ENCODE data around the gene CBX5.

CBX5 gene

DNA sequence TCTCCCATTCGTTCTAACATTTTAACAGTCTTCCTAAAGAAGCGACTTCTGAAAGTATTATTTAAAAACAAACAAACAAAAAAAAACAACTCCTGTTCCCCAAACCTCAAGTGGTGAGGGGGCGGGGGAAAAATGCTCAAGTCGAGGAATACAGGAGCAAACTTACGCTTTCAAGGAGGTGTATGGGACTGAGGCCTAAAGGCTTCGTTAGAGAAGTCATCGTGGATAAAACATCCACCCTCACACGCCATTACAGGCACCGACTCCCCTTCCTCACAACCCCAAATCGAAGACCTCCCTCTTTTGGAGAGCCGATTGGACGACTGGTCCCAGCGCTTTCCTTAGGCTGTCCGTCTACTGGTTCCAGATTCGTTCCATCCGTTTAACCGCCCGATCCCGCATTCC lies 693 bp downstream of the CBX5 start:
- TF ChIP-seq POLR2AphosphoS5 (IDR thresholded peaks at IDR 0.05; ENCODE audit: low read depth, low read length) = no peak
- no peak for TF ChIP-seq FOXP2 (optimal IDR thresholded peaks at IDR 0.05; ENCODE audit: borderline replicate concordance, extremely low read depth, extremely low read length, insufficient read depth)
- no peak for TF ChIP-seq SIN3A (IDR thresholded peaks at IDR 0.05; ENCODE audit: borderline replicate concordance, insufficient read depth, low read length)
- TF ChIP-seq, protein P1, sequence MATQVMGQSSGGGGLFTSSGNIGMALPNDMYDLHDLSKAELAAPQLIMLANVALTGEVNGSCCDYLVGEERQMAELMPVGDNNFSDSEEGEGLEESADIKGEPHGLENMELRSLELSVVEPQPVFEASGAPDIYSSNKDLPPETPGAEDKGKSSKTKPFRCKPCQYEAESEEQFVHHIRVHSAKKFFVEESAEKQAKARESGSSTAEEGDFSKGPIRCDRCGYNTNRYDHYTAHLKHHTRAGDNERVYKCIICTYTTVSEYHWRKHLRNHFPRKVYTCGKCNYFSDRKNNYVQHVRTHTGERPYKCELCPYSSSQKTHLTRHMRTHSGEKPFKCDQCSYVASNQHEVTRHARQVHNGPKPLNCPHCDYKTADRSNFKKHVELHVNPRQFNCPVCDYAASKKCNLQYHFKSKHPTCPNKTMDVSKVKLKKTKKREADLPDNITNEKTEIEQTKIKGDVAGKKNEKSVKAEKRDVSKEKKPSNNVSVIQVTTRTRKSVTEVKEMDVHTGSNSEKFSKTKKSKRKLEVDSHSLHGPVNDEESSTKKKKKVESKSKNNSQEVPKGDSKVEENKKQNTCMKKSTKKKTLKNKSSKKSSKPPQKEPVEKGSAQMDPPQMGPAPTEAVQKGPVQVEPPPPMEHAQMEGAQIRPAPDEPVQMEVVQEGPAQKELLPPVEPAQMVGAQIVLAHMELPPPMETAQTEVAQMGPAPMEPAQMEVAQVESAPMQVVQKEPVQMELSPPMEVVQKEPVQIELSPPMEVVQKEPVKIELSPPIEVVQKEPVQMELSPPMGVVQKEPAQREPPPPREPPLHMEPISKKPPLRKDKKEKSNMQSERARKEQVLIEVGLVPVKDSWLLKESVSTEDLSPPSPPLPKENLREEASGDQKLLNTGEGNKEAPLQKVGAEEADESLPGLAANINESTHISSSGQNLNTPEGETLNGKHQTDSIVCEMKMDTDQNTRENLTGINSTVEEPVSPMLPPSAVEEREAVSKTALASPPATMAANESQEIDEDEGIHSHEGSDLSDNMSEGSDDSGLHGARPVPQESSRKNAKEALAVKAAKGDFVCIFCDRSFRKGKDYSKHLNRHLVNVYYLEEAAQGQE (IDR thresholded peaks at IDR 0.05; ENCODE audit: insufficient read depth in 1 of 2, low read depth in 2 of 2, low read length in 2 of 2) = no peak
- TF ChIP-seq TAF1 (IDR thresholded peaks at IDR 0.05; ENCODE audit: borderline replicate concordance, insufficient read depth, low read length) = no peak

DNA sequence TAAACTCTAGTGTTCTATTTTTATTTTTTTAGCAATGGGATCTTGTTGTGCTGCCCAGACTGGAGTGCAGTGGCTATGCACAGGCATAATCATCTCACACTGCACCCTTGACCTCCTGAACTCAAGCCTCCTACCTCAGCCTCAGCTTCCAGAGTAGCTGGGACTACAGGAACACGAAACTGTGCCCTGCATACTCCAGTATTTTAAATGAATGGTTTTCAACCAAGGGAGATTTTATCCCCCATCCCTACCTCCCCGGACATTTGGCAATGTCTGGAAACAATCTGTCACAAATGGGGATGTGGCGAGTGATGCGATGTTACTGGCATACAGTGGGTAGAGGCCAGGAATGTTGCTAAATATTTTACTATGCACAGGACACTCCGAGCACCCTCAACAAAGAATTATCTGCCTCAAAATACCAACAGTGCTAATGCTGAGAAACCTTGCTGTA lies 2.1 kb downstream of the CBX5 start:
- TF ChIP-seq TAF1 (IDR thresholded peaks at IDR 0.05; ENCODE audit: borderline replicate concordance, insufficient read depth, low read length) (no peak), POLR2AphosphoS5 (IDR thresholded peaks at IDR 0.05; ENCODE audit: low read depth, low read length) (no peak; the same call in 1 of the 2 replicates), SIN3A (IDR thresholded peaks at IDR 0.05; ENCODE audit: borderline replicate concordance, insufficient read depth, low read length) (no peak), FOXP2 (optimal IDR thresholded peaks at IDR 0.05; ENCODE audit: borderline replicate concordance, extremely low read depth, extremely low read length, insufficient read depth) (no peak)
- TF ChIP-seq, protein P1 (IDR thresholded peaks at IDR 0.05; ENCODE audit: insufficient read depth in 1 of 2, low read depth in 2 of 2, low read length in 2 of 2) = no peak

DNA sequence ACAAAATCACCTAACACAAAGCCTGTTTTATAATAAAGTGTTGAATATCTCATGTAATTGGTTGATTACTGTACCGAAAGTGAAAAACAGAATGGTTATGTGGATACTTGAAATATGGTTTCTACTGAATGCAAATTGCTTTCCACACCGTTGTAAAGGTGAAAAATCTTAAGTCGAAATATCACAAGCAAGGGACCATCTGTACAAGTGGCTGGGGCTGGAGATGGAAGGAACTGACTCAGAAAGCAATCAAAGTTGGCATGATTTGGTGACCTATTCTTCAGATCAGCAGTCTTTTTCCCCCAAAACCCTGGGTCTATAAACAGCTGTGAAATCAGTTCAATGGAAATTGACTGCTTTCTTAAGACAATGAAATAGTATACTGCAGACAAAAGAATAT lies 3.6 kb downstream of the CBX5 start:
- no peak for TF ChIP-seq POLR2AphosphoS5 (IDR thresholded peaks at IDR 0.05; ENCODE audit: low read depth, low read length)
- no peak for TF ChIP-seq FOXP2 (optimal IDR thresholded peaks at IDR 0.05; ENCODE audit: borderline replicate concordance, extremely low read depth, extremely low read length, insufficient read depth)
- TF ChIP-seq, protein P1 (IDR thresholded peaks at IDR 0.05; ENCODE audit: insufficient read depth in 1 of 2, low read depth in 2 of 2, low read length in 2 of 2) = no peak
- no peak for TF ChIP-seq SIN3A (IDR thresholded peaks at IDR 0.05; ENCODE audit: borderline replicate concordance, insufficient read depth, low read length)

DNA sequence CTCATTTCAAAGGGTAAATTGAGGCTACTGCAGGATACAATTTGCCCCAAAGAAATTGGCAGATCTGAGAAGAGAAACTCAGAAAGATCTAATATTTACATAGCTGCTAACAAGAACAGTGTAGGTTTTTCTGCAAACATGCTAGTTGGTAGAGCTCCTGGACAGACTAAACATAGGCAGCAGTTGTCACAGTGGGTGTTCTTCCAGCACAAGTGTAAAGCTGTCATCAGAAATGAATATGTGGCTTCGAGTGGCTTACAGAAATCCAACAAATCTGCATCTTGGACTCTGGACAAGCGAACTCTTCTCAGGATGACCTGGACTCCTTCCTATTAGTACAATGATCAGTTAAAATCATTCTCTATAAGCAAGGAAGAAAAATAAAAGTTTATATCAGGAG lies 5.9 kb downstream of the CBX5 start:
- TF ChIP-seq, protein P1 (IDR thresholded peaks at IDR 0.05; ENCODE audit: insufficient read depth in 1 of 2, low read depth in 2 of 2, low read length in 2 of 2) = no peak
- no peak for TF ChIP-seq FOXP2 (optimal IDR thresholded peaks at IDR 0.05; ENCODE audit: borderline replicate concordance, extremely low read depth, extremely low read length, insufficient read depth)
- TF ChIP-seq TAF1 (IDR thresholded peaks at IDR 0.05; ENCODE audit: borderline replicate concordance, insufficient read depth, low read length) = no peak
- no peak for TF ChIP-seq SIN3A (IDR thresholded peaks at IDR 0.05; ENCODE audit: borderline replicate concordance, insufficient read depth, low read length)
- no peak for TF ChIP-seq POLR2AphosphoS5 (IDR thresholded peaks at IDR 0.05; ENCODE audit: low read depth, low read length)

DNA sequence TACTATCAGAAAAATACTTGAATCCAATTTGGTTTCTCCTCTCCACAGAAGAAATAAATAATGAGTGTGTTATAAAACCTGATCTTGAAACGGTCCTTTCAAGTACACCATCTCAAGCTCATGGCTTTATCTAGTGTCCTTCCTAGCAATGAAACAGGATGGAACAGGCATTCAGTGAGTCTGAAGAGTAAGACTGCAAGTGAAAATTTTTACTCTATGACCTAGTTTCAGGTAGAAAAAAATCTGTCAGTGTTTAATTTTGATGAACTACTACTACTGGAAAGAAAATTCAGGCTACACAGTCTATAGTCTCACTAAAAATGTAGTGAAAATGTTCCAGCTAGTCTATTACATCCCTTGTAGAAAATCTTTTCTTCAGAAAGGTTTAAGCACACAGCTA lies 7.7 kb downstream of the CBX5 start:
- TF ChIP-seq SIN3A (IDR thresholded peaks at IDR 0.05; ENCODE audit: borderline replicate concordance, insufficient read depth, low read length) (no peak), POLR2AphosphoS5 (IDR thresholded peaks at IDR 0.05; ENCODE audit: low read depth, low read length) (no peak), TAF1 (IDR thresholded peaks at IDR 0.05; ENCODE audit: borderline replicate concordance, insufficient read depth, low read length) (no peak), FOXP2 (optimal IDR thresholded peaks at IDR 0.05; ENCODE audit: borderline replicate concordance, extremely low read depth, extremely low read length, insufficient read depth) (no peak)
- TF ChIP-seq, protein P1 (IDR thresholded peaks at IDR 0.05; ENCODE audit: insufficient read depth in 1 of 2, low read depth in 2 of 2, low read length in 2 of 2) = no peak
